Stimulated activated CD4-positive, alpha-beta T cell treated with anti-CD3 and anti-CD28 coated beads, Interleukin-15, amount 100 ng/mL, for 48 hours (primary cell): Measurements from ENCODE around the gene PRR11.
"Not testable (repeated sequence)": the region's sequence is repeated elsewhere in the genome, so short reads cannot be mapped to it uniquely, and the experiment has no call there.

Experiments used
- DNase-seq, 2 donors: peaks; one replicate each; pipeline ENCODE4 v3.0.0-alpha.2; 2020; ENCODE audit warnings: low read depth in 2 of 2

Gene PRR11

GRCh38 chr17:59151591-59151990 lies 4.0 kb upstream of the PRR11 start:
- no peak for DNase-seq

GRCh38 chr17:59152925-59153324 lies 2.6 kb upstream of the PRR11 start:
- no peak for DNase-seq

- DNase-seq, result peak in 1 of 2 donors; percentile 7
These were observed 1.2 kb upstream of the PRR11 start for GRCh38 chr17:59154292-59154720.

- DNase-seq, result peak; percentile 96
These were observed 666 bp upstream of the PRR11 start, which contains the start of gene SKA2 for GRCh38 chr17:59154721-59155438. Gene SKA2 (minus strand): TSS chr17:59155186. CDS start chr17:59155163, 23 bp downstream.

GRCh38 chr17:59160157-59161025 lies 4.8 kb downstream of the PRR11 start:
- no peak for DNase-seq

GRCh38 chr17:59161477-59161876 lies 5.9 kb downstream of the PRR11 start:
- DNase-seq, result no peak

GRCh38 chr17:59165933-59166342 lies 10.4 kb downstream of the PRR11 start:
- DNase-seq, result no peak

- no peak for DNase-seq
These were observed 12.0 kb downstream of the PRR11 start for GRCh38 chr17:59167571-59168001.

GRCh38 chr17:59172436-59173004 lies 17.0 kb downstream of the PRR11 start:
- no peak for DNase-seq

- DNase-seq, result no peak
These were observed 19.1 kb downstream of the PRR11 start for GRCh38 chr17:59174671-59175070.

GRCh38 chr17:59175076-59175475 lies 19.5 kb downstream of the PRR11 start:
- no peak for DNase-seq

- DNase-seq, result no peak
These were observed 22.9 kb downstream of the PRR11 start for GRCh38 chr17:59178266-59178985.

- not testable (repeated sequence) for DNase-seq
These were observed 24.1 kb downstream of the PRR11 start for GRCh38 chr17:59179601-59180000.

- no peak for DNase-seq
These were observed 25.1 kb downstream of the PRR11 start for GRCh38 chr17:59180626-59181025.

- no peak for DNase-seq
These were observed 25.9 kb downstream of the PRR11 start for GRCh38 chr17:59181481-59181880.

GRCh38 chr17:59185997-59186396 lies 30.5 kb downstream of the PRR11 start:
- no peak for DNase-seq

GRCh38 chr17:59186850-59187249 lies 31.3 kb downstream of the PRR11 start:
- no peak for DNase-seq

GRCh38 chr17:59190806-59191205 lies 35.3 kb downstream of the PRR11 start:
- DNase-seq, result no peak

- DNase-seq, result no peak
These were observed 37.9 kb downstream of the PRR11 start for GRCh38 chr17:59193336-59193862.

GRCh38 chr17:59199398-59199797 lies 43.9 kb downstream of the PRR11 start:
- no peak for DNase-seq

GRCh38 chr17:59202320-59202719 lies 46.8 kb downstream of the PRR11 start:
- no peak for DNase-seq
